HG03280 (cell line): ENCODE data around the gene RWDD1.
A peak's percentile ranks its signal among the peaks of the same experiment; 100 is the strongest.

Source experiments
- ATAC-seq: cut with Tn5 transposase; IDR thresholded peaks from one replicate; pipeline ENCODE4 v1.9.1; 2021; ENCODE audit warnings: mild to moderate bottlenecking, moderate library complexity; ENCODE audit not compliant: unreplicated experiment

The RWDD1 gene

DNA sequence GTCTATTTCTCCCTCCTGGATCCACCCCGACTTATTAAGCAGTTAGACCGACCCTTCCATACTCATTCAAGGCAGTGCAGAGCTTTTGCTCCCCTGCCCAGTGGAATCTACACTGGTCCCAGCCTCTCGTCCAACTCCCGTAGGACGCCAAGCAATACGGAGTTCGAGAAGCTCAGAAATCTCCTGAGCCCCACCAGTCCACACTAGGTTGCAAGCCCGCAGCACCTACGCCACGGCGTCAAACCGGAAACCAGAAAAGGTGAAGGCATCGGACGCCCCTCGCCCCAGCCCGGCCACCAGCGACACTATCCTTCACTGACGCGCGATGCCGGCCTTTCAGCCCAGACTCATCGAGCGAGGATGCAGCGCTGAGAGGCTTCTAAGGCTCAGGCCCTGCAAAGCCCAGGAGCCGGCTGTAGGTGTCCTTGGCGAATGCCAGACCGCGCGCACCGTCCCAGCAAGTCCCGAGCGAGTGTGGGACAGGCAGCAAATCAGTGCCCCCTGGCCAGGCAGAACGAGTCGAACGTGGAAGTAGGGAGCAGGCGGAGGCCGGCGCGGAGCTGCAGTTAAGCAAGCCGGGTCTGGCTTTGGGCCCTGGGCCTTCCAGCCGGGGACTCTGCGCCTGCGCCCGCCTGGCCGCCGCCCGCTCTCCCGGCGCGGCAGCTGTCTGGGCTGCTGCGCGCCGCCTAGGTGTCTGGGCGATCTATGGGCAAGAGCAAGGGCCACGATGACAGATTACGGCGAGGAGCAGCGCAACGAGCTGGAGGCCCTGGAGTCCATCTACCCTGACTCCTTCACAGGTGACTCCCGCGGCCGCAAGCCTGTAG is at the start of gene RWDD1:
TSS of gene RWDD1 (plus strand) at position 649 of the 827 bp plus-strand sequence. CDS start at position 728, 79 bp downstream.
- ATAC-seq, result peak; percentile 91

DNA sequence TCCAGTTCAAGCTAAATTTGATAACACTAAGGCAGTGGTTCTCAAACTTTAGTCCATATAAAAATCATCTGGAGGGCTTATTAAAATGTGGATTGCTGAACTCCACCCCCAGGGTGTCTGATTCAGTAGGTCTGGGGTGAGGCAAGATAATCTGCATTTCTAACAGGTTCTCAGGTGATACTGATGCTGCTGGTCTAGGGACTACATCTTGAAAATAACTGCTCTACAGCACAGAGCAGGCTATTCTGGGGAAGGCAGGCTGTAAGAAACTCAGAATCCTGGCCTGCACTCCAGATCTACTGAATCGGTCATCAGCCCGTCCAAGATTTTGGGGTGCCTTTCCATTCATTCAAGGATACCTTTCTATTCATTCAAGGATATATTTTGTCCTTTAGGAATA is 48.4 kb upstream of the RWDD1 start:
- no peak for ATAC-seq

DNA sequence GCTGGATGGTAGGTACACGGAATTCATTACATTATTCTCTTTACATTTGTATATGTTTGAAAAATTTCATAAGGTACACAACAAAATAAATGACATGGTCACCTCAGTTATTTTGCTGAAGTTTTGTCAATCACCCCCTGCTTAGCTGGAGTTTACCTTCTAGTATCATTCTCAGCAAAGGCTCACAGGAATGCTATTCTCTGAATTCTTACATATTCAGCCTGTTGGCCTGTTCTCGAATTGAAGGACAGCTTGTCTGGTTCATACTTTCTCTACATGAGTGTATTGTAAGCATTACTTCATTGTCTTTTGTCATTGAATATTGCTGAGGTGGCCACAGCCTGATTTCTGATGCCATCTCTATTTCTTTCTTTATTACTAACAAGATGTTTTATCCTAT is 47.1 kb upstream of the RWDD1 start:
- no peak for ATAC-seq

DNA sequence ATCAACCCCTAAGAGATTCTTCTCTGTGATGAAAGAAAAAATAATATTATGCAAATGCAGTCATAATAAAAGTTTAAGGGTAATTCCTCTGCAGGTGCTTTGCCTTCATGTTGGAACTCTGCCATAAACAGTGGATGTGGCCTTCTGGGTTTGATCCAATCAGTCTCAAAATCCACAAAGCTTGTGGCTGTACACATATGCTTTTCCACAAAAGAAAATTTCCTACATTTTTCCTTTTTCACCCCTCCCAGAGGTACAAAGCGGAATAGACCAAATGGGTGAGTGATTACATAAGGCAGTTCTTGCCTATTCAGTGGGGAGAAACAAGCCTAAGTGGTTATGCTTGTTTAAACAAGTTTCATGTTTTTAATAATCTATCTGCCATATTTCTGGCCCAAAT is 43.2 kb upstream of the RWDD1 start:
- ATAC-seq, result no peak

DNA sequence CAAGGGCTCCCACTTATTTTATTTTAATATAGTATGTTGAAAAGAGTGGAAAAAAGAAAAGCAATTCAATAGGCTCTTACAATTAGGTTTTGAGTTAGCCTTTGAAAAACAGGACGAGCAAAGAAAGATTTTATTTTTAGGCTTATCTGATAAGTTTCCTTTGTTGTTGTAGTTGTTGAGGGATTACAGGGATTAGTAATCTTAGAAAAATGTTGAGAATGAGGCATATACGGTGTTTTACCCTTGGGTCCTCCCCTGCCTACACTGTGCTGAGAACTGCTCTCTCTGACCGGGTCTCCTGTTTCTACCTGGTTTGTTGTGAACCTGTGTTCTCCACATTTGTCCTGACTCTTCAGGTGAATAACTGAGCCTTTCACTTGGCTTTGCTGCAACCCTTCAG is 42.5 kb upstream of the RWDD1 start:
- ATAC-seq, result no peak

- no peak for ATAC-seq
Observed at GRCh38 chr6:116529466-116530290, 41.6 kb upstream of the RWDD1 start.

GRCh38 chr6:116530436-116530835 is 40.9 kb upstream of the RWDD1 start:
- ATAC-seq, result no peak

DNA sequence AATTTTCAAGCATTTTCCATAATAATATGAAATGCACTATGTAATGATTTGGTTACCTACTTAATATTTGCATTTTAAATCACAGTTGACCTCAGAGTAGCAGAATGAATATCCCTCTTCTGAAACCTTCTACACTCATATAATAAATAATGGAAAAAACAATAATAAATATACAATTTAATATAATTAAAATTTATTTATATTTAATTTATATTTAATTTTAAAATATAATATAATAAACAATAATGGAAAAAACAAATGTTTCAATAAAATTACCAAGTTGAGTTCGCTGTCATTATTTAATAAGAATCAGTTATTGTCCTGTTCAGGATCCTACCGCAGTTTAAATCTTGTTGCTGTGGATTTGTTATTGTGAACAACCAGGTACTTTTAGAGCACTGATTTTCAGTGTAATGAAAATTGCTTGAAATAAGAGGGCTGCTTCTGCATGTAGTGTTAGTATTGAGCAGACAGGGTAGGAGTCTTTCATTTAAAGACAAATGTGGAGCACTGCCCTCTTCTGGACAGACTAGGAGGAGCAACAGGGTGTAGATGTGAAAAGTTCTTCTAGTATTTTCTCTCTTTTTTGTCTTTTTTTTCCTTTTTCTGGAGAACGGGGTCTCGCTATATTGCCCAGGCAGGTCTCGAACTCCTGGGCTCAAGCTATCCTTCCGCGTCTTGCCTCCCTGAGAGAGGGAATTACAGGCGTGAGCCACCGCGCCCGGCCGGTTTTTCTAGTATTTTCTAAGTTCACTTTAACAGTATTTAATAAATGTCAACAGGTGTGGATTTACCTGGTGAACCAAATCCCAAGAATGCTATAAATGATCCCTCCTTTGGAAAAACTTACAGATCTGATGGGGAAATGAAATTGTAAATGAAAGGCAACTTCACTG is 39.4 kb upstream of the RWDD1 start:
- peak; percentile 75 for ATAC-seq

- no peak for ATAC-seq
Observed at GRCh38 chr6:116533233-116533957, 37.9 kb upstream of the RWDD1 start.

DNA sequence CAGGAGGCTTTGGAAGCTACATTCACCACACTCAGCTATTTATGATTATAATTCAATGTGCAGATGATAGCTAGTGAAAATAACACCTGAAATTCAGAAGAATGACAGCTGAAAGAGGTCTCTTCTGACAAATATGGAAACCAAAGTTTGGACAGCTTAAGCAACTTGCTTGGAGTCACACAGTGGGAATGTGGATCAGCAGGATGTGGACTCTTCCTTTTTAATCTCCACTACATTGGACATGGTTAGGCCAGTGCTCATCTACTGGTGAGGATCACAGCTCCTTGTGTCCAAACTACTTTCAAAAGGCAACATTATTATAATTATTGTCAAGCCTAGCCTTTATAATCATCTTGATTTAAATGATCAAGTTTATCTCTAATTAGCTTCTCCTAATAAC is 36.2 kb upstream of the RWDD1 start:
- no peak for ATAC-seq

- peak; percentile 51 for ATAC-seq
Observed at GRCh38 chr6:116536216-116536621, 35.1 kb upstream of the RWDD1 start.

DNA sequence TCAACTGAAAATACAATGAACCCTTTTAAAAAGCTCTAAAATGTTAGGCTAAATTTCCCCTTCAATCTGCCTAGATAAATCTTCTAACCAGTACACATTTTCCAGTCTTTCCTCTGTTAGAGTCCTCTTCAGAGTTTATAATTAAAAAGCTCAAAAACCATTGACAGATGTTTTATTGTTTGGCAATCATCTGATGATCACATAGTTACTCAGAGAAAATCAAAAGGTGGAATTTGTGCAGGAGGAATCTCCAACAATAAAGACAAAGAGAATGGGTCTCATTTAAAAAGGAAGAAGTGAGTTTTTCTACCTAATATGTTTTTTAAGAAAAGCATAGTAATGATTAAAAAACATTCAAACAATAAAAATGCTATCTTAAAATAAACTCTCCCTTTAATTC is 28.9 kb upstream of the RWDD1 start:
- no peak for ATAC-seq

- no peak for ATAC-seq
Observed at GRCh38 chr6:116543149-116543548, 28.2 kb upstream of the RWDD1 start.

DNA sequence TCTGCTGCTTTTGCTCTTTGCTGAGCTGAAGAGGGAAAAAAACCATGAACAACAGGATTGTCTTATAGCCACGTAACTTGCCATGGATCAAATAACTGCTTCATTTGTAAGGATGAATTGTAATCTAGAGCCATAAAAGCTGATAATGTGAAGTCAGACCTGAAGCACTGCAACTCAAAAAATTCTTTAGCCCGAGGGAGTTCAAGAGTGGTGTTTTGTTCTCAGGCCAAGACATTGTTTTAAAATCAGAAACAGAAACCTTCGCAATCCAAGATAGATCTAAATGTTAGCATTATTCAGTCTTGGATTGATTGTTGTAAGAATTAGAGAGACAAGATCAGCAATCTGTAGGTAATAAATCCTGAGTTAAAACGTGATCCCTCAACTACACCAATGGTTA is 25.7 kb upstream of the RWDD1 start, which contains the start of gene TRAPPC3L:
TSS of gene TRAPPC3L (minus strand) at position 34 of the 400 bp plus-strand sequence. CDS start 170 bp downstream, outside the sequence.
- no peak for ATAC-seq

- ATAC-seq, result no peak
Observed at GRCh38 chr6:116547358-116547757, 23.9 kb upstream of the RWDD1 start.

GRCh38 chr6:116550796-116551195 is 20.5 kb upstream of the RWDD1 start:
- no peak for ATAC-seq

DNA sequence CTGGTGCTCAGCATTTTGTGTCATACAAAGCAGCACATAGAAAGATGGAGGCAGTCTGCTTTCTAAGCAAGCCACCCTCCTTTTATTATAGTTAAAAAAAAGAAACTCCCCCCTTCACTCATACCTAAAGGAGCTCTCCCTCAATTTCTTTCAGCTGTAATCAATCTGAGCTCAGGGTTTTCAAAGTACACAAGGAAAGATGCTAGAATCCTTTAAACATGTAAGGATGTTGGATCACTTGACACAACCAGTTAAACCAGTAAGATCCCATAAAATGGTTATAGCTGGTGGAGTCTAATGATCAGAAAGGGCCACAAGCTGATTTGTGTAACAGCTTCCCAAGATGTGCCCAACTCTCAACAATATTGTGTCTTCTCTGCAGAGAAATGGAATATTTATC is 17.9 kb upstream of the RWDD1 start, which contains the start of gene CALHM4:
TSS of gene CALHM4 (plus strand) at position 301 of the 400 bp plus-strand sequence. CDS start at position 344, 43 bp downstream.
- no peak for ATAC-seq

DNA sequence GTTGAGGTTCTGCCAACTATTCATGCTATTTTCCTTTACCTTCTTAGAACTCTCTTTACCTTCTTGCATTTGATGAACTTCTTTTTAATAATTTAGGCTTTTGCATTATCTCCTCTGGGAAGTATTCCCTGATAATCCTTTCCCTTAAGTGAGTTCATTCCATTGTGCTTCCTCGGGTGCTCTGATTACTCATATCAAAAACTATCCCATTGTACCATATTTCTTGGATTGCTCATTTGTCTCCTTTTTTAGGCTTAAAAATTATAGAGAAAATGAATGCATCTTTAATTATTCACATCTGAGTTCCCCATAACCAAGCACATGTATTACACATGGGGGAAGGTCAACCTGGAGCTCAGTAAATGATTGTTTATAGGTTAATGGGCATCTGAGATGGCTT is 15.2 kb upstream of the RWDD1 start:
- ATAC-seq, result no peak

GRCh38 chr6:116556814-116557415 is 14.4 kb upstream of the RWDD1 start:
- no peak for ATAC-seq

GRCh38 chr6:116557893-116558292 is 13.4 kb upstream of the RWDD1 start:
- ATAC-seq, result no peak
